Activated gamma-delta T cell treated with anti-CD3 and anti-CD28 coated beads, Interleukin-2, amount 50 U/mL, for 16 hours (primary cell): ENCODE measurements around the gene MUC12.
"Not testable (repeated sequence)": the region's sequence is repeated elsewhere in the genome, so short reads cannot be mapped to it uniquely, and the experiment has no call there.

Source experiments
- DNase-seq: peaks from one replicate; pipeline ENCODE4 v3.0.0-alpha.2; 2020; ENCODE audit warnings: low read depth

The MUC12 gene

DNA sequence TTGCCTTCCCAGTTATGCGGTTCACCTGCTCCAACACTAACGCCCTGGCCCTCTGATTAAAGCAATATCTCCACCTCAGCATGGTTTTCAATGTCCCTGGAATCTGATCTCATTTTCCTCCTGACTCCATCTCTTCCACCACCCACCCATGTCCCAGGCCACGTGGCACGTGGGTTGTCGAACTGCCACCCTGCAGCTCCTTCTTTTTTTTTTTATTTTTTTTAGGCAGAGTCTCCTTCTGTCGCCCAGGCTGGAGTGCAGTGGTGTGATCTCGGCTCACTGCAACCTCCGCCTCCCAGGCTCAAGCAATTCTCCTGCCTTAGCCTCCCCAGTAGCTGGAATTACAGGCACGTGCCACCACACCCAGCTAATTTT lies 94.8 kb downstream of the MUC12 start:
- not testable (repeated sequence) for DNase-seq

- DNase-seq, result not testable (repeated sequence)
Observed at GRCh38 chr7:101065162-101065561, 95.8 kb downstream of the MUC12 start.

DNA sequence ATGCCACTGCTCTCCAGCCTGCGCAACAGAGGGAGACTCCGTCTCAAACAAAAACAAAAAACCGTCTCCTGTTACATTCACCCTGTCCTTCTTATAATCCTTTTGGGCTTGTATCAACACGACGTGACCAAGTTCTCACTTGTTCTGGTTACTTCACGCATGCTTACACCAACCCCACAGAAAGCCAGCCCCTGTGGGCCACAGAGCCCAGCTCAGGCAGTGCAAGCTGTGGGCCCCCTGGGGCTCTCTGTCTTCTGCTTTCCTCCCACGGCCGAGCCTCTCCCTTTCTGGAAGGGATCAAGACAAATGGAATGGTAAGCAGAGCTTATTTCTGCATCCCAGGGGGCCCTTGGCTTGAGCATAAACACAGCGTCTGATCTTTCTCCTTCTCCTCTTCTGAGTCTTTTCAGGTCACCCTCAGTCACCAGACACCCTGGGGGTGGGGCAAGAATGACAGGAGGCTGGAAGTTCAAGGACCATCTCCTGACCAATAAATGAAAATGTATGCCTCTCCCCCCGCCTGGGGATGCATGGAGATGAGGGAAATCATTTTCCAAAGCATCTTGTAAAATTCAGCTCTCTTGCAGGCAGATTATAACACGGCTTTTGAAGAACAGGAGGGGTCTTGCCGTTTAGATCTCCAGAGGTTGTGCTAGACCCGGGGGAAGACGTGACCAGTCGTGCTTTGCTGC lies 96.9 kb downstream of the MUC12 start:
- DNase-seq, result no peak

DNA sequence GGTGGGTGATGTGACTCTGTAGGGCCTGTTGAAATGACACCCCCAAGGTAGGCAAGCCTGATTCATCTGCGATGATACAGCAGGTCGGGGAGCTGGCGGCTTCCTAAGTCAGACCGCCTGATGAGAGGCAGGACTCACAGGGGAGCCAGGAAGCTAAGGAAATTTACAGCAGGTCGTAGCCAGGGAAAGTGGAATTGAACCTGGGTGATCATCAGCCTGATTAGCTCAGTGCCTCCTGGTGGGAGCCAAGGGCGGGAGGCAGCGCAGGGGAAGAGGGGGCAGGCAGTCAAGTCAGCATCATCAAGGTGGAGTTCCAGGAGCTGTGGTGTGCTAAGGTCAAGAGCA lies 97.4 kb downstream of the MUC12 start:
- no peak for DNase-seq

GRCh38 chr7:101068401-101068800 lies 99.0 kb downstream of the MUC12 start:
- DNase-seq, result no peak
